Bronchial epithelial cell (primary cell): ENCODE results near the gene ST6GALNAC6. TPM values are rescaled to one million over a fixed set of nuclear protein-coding genes. Genes with fewer than 3 reads are reported as not detected.

Experiments
- DNase-seq: peaks from one replicate; pipeline ENCODE4 v3.0.0-alpha.2; 2010; ENCODE audit warnings: low read depth
- FAIRE-seq: peaks from 2 replicates; lab custom pipeline; 2011; peaks lifted over from hg19 to GRCh38; lab: Jason Lieb, UNC
- H3K27me3 ChIP-seq: 2 replicates; pipeline ENCODE4 v1.5.1; 2011; ENCODE audit warnings: low read length; ENCODE audit not compliant: control insufficient read depth, insufficient read depth
- H3K36me3 ChIP-seq: 2 replicates; pipeline ENCODE4 v1.5.1; 2011; ENCODE audit warnings: low read length; ENCODE audit not compliant: control insufficient read depth, insufficient read depth
- H3K4me3 ChIP-seq: 2 replicates; pipeline ENCODE4 v1.5.1; 2011; ENCODE audit warnings: mild to moderate bottlenecking, low read depth, low read length, control low read depth
- total RNA-seq: library from RNA; depleted of rRNA; stranded (reverse); fragments of >200 nt; gene quantifications from 2 replicates; pipeline ENCODE4 v1.2.1, GENCODE V29; 2014
- TF ChIP-seq, protein P1 (sequence below): IDR thresholded peaks from 2 replicates; pipeline ENCODE4 v1.5.1; 2011; ENCODE audit warnings: mild to moderate bottlenecking, moderate library complexity, low read length, control low read depth, inconsistent platforms; ENCODE audit not compliant: insufficient read depth, severe bottlenecking

ST6GALNAC6 gene, protein sequence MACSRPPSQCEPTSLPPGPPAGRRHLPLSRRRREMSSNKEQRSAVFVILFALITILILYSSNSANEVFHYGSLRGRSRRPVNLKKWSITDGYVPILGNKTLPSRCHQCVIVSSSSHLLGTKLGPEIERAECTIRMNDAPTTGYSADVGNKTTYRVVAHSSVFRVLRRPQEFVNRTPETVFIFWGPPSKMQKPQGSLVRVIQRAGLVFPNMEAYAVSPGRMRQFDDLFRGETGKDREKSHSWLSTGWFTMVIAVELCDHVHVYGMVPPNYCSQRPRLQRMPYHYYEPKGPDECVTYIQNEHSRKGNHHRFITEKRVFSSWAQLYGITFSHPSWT
- 18.2 and 18.4 TPM in 2 replicates for total RNA-seq

DNA sequence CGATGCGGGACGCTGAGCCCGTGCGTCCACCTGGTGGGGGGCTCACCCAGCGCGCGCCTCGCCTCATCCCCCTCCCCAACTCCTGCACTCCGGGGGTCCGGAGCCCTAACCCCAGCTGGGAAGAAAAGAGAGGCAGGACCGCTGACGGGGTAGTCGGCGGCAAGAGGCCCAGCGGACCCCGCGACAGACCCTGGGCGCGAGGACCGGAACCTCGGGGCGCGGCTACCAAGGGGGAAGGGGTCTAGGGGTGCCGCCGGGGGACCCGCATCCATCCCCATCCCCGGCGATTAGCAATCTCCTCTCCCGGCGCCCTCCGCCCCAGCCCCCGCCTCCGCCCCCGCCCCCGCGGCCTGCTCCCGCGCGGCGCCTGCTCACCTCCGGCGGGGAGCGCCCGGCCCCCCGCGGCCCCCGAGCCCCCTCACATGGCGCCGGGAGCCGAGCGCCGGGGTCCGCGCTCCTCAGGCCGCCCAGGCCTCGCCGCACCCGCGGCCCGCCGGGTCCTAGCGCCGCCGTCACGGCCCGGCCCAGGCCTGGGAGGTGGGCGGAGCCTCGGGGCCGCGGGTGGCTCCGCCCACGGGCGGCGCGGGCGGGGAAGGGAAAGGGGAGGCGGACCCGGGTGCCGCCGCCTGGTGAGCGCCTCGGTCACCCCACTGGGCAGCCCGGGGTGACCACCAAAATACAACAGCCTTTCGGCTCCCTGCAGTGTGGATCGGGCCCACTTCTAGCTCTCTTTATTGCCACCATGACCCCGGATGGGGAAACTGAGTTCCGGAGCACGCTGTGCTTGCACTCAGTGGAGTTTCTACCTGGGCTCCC lies at the start of gene ST6GALNAC6:
Gene ST6GALNAC6, minus strand, starts transcription at position 476 of the 816 bp plus-strand sequence. CDS start 1,622 bp downstream, outside the sequence.
- no peak for FAIRE-seq
- H3K27me3 ChIP-seq, result no peaks in the 10 kb centered on the region
- H3K36me3 ChIP-seq, result peaks cover 17% of the 10 kb centered on the region
- peak within 1 kb of the TSS; percentile 90 for H3K4me3 ChIP-seq
- no peak for DNase-seq
- TF ChIP-seq, protein P1, sequence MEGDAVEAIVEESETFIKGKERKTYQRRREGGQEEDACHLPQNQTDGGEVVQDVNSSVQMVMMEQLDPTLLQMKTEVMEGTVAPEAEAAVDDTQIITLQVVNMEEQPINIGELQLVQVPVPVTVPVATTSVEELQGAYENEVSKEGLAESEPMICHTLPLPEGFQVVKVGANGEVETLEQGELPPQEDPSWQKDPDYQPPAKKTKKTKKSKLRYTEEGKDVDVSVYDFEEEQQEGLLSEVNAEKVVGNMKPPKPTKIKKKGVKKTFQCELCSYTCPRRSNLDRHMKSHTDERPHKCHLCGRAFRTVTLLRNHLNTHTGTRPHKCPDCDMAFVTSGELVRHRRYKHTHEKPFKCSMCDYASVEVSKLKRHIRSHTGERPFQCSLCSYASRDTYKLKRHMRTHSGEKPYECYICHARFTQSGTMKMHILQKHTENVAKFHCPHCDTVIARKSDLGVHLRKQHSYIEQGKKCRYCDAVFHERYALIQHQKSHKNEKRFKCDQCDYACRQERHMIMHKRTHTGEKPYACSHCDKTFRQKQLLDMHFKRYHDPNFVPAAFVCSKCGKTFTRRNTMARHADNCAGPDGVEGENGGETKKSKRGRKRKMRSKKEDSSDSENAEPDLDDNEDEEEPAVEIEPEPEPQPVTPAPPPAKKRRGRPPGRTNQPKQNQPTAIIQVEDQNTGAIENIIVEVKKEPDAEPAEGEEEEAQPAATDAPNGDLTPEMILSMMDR, result peak; percentile 2

DNA sequence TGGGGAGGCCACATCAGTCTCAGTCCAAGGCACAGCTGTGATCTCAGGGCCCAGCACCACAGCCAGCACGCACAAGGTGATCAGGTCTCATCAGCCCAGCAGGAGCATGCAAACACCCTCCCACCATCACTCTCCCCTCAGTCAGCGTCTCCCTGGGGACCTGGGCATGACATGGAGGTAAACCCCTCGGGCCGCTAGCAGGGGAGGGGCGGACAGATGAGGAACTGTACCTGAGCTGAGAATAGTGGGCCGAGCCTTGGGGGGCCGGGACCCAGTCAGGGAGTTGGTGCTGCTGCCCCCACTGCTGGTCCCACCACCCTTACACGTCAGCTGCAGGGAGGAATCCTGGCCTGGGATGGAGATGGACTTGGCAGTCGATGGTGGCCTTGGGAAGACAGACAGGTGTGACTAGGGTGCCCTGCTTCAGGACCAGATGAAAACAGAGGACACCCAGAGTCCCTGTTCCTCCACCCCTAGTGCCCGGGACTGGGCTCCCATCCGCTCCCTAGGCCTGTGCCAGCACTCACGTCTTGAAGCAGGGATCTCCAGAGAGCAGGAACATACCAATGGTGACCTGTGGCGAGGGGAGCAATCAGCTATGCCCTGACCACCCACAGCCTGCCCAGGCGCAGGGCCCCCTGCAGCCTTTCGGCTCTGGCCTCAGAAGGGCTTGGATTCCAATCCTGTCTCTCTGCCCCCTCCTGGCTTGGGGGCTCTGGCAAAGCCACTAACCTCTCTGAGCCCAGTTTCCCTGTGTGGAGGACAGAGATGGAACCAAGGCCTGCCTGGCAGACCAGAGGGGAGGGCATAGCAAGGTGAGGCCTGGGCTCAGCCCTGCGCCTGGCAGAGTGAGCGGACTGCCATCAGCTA lies 48.7 kb upstream of the ST6GALNAC6 start:
- TF ChIP-seq, protein P1, result no peak
- DNase-seq, result no peak
- Histone ChIP-seq H3K36me3 (peaks cover 23% of the 10 kb centered on the region), H3K27me3 (no peaks in the 10 kb centered on the region), H3K4me3 (no peak overlapping the region)
- FAIRE-seq, result peak; percentile 89

DNA sequence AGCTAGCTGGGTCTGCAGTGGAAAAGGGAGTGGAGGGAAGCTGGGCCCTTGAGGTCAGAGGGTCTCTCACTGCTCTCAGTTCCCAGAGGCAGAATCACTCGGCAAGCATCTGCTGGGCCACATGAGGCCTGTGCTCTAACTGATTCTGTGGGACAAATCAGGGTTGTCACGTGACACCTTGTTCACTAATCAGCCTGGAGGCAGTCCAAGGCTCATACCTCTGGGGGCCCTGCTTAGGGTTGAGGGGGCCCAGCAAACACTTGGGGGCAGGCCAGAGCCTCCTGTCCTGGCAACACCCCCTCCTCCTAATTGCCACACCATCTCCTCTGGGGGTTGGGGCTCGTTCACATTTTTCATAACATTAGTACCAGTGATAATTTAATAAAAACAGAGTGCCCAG lies 47.3 kb upstream of the ST6GALNAC6 start:
- no peak for FAIRE-seq
- no peak overlapping the region for H3K4me3 ChIP-seq
- H3K36me3 ChIP-seq, result peaks cover 32% of the 10 kb centered on the region
- no peak for DNase-seq
- no peaks in the 10 kb centered on the region for H3K27me3 ChIP-seq
- TF ChIP-seq, protein P1, result no peak

DNA sequence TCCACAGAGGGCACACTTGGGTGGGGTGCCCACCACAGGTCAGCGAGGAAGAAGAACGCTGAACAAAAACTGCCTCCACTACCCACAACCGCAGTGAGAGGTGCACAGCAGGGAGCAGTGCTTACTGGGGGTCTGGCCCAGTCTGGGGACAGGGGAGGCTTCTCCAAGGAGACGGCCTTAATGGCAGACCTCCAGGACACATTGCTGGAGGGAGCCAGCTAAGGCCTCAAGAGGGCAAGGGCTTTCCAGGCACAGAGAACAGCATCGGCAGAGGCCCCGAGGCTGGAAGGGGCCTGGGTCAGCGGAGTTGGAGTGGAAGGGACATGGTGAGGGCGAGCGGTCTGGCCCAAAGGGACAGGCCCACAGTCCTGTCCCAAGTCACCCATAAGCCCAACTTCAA lies 46.5 kb upstream of the ST6GALNAC6 start:
- H3K36me3 ChIP-seq, result peaks cover 32% of the 10 kb centered on the region
- H3K27me3 ChIP-seq, result no peaks in the 10 kb centered on the region
- H3K4me3 ChIP-seq, result no peak overlapping the region
- no peak for DNase-seq
- TF ChIP-seq, protein P1, result no peak
- FAIRE-seq, result no peak

DNA sequence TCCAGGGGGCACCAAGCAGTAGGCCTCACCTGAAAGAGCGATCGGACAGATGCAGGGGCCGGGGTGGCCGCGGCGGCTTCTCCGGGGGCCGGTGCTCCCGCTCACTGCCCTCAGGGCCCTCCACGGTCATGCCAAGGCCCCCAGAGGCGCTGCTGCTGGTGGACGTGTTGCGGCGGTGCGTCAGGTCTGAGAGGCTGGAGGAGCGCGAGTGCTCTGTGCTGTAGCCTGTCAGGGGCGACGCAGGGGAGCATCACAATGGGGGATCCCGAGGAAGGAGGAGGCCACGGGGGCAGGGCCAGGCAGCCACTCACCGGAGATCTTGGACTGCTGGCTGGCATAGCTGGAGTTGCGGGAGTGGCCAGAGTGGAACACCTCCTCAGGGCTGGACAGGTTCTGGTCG lies 45.9 kb upstream of the ST6GALNAC6 start:
- TF ChIP-seq, protein P1, result no peak
- H3K36me3 ChIP-seq, result peaks cover 32% of the 10 kb centered on the region

More for the DNA sequence above, 45.9 kb upstream of the ST6GALNAC6 start:
- FAIRE-seq (no peak), DNase-seq (no peak)
- H3K27me3 ChIP-seq, result no peaks in the 10 kb centered on the region
- H3K4me3 ChIP-seq, result no peak overlapping the region
